ENCODE data around the gene ASPHD1. TPM values are rescaled to one million over a fixed set of nuclear protein-coding genes. Genes with fewer than 3 reads are reported as not detected.
"Not testable (repeated sequence)": the region's sequence is repeated elsewhere in the genome, so short reads cannot be mapped to it uniquely, and the experiment has no call there.

The ASPHD1 gene, protein sequence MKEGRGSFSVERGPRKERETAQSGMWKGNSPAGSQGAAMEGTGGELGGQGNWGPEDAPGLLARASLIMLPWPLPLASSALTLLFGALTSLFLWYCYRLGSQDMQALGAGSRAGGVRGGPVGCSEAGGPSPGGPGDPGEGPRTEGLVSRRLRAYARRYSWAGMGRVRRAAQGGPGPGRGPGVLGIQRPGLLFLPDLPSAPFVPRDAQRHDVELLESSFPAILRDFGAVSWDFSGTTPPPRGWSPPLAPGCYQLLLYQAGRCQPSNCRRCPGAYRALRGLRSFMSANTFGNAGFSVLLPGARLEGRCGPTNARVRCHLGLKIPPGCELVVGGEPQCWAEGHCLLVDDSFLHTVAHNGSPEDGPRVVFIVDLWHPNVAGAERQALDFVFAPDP
- total RNA-seq, result 94.5 TPM

DNA sequence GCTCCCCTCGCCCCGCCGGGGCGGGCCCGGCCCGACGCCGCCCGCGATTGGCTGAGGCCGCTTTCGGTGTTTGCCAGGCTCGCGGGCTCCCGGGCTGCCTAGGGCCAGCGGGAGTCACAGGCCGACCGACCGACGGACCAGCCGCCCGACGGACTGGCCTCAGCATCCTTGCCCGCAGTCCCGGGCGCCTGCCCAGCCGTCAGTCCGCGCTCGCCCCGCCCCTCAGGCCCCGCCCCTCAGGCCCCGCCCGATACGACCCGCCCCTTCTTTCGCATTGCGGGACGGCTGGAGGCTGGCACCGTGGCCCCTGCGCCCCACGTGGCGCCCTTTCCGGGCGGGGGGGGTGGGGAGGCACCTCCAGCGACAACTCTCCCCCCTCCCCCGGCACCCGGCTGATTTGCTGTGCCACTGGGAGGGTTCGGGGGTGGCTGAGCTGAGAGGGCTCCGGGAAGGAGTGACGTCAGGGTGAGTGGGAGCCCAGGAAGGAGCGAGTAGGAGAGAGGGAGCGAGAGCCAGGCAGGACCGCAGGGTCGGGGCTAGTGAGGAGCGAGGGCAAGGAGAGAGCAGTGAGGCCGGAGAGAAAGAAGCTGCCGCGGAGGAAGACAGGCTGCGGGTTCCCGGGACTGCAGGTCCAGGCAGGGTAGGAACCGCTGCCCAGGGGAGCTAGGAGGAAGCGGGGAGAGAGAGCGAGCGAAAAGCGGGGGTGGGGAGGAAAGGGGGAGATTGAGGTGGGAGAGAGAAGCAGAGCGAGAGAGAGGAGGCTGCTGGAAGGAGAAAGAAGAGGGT, at the start of gene ASPHD1:
Gene ASPHD1, plus strand, starts transcription at position 387 of the 786 bp plus-strand sequence. CDS start 484 bp downstream, outside the sequence.
- DNase-seq (ENCODE audit: low spot score), result peak; percentile 83

DNA sequence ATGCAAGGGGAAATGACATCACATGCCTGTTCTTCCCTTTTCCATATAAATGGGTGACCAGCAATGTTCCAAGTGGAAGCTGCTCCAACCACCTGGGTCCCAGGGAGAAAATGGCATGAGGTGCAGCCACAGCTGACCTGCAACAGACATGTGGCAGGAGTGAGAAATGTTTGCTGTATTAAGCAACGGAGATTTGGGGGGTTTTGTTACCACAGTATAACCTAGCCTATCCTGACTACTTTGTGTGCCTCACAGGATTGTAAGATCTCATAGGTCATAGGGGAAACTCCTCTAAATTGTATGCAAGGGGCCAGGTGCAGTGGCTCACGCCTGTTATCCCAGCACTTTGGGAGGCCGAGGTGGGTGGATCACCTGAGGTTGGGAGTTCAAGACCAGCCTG, 49.3 kb upstream of the ASPHD1 start:
- DNase-seq (ENCODE audit: low spot score), result no peak

DNA sequence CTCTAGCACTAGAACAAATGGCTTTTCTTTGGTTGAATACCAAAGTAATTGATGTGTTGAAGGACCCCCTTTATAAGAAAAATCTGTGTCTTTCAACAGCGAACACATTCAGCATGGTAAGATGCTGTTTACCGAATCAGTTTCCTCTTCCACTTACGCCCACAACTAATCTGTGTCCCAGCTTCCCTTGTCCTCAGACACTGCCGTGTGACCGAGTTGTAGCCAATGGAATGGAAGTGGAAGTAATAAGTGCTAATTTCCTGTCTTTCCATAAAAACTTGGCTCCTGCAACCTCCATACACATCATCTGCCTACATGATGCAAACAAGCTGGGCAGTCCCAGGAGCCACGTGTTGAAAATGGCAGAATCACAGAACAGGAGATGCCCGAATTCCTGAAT, 47.6 kb upstream of the ASPHD1 start:
- no peak for DNase-seq (ENCODE audit: low spot score)

DNA sequence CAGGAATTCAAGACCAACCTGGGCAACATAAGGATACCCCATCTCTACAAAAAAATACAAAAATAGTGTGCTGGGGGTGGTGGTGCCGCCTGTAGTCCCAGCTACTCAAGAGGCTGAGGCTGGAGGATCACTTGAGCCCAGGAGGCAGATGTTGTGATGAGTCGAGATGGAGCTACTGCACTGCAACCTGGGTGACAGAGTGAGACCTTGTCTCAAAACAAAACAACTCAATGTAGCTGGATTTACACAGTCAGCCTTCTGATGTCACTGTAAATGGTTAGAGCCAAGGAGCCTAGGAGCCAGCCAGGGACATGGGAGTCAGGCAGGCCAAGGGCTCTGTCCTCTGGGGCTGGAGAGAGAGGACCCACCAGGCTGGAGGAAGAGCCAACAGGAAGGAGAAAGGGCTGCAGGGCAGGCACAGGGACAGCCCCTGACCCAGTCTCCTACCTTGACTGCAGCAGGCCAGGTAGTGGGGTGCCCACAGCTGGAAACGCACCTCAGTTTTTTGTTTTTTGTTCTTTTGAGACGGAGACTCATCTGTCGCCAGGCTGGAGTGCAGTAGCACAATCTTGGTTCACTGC, 45.7 kb upstream of the ASPHD1 start:
- no peak for DNase-seq (ENCODE audit: low spot score)

DNA sequence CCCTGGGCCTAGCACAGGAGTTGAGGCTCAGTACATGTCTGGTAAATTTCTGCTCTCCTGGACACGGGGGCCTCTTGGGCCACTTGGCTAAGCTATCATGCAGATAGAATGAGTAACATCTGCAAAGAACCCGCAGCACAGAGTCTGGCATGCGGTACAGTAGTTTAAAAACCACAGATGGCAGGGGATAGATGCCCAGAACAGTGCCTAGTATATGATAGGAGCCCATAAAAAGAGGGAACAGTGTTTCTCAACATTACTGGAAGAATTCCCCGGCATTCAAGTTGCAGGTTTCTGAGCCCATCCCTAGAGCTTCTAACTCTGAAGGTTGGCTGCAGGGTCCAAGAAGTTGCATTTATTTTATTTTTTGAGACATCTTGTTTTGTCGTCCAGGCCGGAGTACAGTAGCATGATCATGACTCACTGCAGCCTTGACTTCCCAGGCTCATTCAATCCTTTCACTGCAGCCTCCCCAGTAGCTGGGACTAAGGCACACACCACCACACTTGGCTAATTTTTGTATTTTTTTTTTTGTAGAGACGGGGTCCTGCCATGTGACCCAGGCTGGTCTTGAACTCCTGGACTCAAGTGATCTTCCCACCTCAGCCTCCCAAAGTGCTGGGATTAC, 43.0 kb upstream of the ASPHD1 start:
- DNase-seq (ENCODE audit: low spot score), result no peak

DNA sequence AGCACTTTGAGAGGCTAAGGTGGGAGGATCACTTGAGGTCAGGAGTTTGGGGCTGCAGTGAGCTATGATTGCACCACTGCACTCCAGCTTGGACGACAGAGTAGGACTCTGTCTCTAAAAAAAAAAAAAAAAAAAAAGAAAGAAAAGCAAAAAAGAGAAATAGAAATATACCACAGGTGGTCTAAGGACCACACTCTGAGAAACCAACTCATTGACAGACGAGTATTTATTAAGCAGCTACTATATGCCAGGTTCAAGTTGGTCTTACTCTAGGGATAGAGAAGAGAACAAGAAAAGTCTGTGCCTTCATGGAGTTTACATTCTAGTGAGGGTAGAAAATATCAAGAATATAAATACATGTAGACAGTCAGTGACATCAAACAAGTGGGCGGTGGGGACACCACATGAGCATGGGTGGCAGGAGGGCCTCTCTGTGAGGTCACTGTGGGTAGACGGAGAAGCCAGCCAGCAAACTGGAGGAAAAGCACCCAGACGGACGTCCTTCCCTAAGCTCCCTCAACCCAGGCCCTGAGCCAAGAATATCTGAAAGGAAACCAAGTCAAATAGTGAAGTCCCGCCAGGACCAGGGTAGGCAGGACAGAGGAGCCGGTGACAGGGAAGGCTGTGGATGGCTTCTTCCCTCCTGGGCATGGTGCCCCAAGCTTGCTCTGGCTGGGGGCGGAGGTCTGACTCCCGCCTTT, 42.0 kb upstream of the ASPHD1 start:
- no peak for DNase-seq (ENCODE audit: low spot score)

DNA sequence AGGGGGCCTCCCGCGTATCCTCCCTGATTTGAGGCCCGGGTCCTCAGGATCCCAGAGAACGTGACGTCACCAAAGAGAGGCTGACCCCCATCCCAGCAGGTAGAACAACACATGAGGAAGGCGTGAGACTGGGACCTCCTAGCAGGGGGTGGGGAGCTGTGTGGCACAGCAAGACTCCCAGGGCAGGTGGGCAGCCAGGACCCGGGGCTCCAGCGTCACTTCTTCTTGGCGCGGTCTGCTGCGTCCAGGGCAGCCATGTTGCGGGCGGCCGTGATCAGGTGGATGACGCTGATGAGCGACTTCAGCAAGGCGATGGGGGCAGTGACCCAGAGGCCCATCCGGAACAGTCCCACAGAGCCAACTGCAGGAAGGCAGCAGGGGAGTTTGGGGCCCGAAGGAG, 41.3 kb upstream of the ASPHD1 start:
- no peak for DNase-seq (ENCODE audit: low spot score)

DNA sequence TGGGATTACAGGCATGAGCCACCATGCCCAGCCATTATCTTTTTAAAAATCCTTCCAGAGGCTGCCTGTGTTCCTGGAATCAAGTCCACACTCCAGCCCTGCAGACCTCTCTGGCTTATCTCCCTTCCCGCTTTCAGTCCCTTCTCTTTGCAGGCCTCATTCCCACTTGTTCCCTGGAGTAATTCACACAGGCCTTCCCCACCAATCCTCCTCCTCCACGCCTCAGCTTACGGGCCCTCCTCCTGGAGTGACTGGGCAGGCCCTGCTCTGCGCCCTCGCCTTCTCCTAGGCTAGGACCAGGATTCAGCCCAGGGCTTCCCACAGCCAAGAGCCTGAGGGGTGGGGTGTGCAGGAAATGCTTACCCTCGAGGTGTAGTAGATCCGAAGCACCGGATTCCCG, 40.1 kb upstream of the ASPHD1 start:
- DNase-seq (ENCODE audit: low spot score), result no peak

DNA sequence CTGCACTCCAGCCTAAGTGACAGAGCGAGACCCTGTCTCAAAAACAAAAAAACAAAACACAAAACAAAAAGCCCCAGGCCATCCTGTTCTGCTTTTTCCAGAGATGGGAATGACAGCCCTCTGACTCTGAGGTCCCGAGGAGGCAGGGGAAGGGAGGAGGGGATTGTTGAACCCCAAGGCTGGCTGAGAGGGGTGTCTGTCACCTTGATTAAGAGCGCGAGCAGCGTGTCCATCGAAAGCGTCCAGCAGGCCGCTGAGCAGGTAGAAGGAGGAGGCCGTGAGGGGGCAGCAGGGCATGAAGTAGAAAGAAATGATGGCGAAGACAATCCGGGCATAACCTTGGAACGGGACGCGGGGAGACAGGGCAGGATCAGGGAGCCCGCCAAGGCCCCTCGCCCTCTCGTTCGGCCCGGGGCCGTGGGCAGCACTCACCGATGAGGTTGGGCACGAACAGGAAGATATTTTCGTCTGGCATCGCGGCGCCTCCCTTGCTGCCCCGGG, 37.9 kb upstream of the ASPHD1 start:
- peak; percentile 27 for DNase-seq (ENCODE audit: low spot score)

DNA sequence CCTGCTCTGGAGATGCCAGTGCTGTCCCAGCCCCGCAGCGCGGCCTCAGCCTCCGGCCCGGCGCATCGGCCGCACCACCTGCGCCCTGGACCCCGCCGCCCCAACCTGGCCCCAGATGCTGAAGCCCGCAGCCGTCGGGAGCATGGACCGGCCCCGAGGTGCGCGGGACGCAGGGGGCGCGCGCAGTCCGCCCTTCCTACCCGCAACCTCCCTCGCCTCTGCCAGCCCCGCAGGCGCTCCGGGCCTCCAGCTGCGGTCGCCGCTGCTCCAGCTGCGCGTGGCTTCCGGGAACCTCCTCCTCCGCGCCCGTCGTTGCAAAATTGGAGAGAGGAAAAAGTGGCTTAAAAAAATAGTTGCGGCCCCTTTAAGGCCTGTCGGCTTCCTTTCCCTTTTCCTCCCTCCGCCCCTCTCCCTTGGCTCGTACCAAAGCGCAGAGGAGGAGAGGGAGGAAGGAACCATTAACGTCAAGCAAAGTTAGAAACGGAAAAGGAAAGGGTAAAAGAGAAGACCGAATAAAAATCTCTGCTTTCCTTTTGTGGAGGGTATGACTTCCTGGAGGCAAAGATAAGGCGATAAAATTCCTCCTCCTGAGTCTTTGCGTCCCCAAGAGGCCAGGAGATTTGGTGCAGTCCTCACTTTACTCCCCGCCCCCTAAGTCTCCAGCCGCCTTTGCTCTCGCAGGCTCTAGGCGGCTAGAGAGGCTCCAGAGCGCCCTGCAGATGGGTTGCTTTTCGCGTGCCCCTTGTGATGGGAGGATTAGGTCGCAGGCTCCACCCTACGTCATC, 37.2 kb upstream of the ASPHD1 start, which contains the start of gene CDIPT:
Gene CDIPT, minus strand, starts transcription at position 343 of the 785 bp plus-strand sequence. CDS start 369 bp downstream, outside the sequence.
- peak; percentile 95 for DNase-seq (ENCODE audit: low spot score)

DNA sequence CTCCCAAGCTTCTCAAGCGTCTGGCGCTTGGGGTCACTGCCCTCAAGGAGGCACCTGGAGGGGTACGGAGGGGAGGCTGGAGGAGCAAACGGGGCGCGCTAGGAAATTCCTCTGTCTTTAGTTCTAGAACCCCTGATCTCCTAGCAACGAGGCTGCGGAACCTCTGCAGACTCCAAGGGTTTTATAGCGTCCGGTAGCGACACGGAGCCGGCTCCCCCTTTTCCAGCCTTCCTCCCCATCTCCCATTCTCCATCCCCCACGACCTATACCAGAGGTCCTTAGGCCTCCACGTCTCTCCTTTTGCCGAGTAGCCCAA, 36.7 kb upstream of the ASPHD1 start:
- no peak for DNase-seq (ENCODE audit: low spot score)

DNA sequence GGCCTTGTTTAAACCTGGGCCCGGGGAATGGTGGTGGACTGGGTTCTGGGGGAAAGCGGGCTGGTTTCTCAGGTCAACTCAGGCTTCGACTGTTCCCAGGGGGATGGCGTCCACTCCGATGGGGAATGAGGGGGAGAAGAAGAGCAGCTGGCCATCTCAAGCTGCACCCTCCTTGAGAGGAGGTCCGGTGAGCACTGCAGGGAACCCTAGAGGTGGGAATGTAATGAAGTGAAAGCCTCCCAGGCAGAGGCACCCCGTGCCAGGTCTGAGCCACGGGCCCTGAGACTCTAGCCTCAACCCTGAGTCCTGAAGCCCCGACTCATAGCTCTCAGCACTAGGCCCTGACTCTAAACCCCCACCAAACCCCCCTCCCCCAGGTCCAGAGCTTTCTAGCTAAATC, 36.1 kb upstream of the ASPHD1 start:
- DNase-seq (ENCODE audit: low spot score), result no peak

DNA sequence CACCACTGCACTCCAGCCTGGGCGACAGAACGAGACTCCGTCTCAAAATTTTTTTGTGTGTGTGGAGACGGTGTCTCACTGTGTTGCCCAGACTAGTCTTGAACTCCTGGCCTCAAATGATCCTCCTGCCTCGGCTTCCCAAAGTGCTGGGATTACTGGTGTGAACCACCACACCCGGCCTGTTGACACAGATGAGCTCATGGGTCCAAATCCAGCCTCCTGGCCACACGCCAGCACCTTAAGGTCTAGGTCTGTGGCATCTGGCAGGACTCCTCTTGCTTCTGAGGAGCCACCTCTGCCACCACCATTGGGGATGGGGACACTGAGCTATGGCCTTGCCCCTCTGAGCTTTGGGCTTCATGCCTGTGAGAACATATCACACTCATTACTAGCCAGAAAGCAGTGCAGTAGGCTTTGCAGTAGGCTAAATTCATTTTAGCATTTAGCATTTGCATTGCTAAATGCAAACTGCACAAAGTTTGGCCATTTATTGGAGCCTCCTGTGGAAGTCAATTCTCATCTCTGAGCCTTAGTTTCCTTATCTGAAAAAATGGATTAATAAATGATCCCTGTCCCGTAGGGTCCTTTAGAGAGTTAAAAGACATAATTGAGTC, 31.8 kb upstream of the ASPHD1 start:
- DNase-seq (ENCODE audit: low spot score), result no peak

DNA sequence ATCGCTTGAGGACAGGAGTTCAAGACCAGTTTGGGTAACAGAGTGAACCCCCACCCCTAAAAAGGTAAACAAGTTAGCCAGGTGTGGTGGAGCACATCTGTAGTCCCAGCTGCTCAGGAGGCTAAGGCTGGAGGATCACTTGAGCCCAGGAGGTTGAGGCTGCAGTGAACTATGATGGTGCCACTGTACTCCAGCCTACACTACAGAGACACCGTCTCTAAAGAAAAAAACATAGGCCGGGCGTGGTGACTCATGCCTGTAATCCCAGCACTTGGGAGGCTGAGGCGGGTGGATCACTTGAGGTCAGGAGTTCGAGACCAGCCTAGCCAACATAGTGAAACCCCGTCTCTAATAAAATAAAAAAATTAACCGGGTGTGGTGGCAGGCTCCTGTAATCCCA, 31.2 kb upstream of the ASPHD1 start:
- DNase-seq (ENCODE audit: low spot score), result not testable (repeated sequence)

DNA sequence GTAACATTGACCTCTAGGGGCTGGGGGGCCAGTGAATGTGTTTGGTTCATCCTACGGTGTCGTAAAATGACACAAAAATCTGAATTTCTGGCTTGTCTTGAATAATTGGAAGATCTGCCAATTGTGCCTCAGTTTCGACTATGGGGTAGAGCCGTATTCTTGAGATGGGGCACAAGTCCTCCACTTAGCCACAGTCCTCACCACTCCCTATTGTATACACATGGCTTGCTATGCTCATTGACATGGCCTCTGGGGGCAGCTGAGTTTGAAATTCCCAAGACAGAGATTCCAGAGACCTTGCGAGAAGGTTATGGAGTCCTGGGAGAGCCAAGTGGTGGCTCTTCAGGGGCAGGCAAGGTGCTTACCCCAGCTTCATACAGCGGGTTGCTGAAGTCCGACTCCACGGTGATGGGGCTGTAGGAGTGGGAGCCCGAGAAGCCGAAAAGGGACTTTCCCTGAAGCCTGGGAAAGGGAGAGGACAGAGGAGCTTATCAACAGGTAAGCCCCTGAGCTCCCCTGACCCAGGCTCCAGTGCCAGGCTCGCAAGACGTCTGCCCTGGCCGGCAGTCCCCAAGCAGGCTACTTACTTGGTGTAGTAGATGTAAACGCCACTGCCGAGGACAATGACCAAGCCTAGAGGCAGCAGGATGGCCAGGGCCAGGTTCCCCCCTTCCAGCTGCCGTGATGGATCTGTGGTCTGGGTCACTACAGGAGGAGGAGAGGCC, 28.3 kb upstream of the ASPHD1 start:
- DNase-seq (ENCODE audit: low spot score), result no peak

DNA sequence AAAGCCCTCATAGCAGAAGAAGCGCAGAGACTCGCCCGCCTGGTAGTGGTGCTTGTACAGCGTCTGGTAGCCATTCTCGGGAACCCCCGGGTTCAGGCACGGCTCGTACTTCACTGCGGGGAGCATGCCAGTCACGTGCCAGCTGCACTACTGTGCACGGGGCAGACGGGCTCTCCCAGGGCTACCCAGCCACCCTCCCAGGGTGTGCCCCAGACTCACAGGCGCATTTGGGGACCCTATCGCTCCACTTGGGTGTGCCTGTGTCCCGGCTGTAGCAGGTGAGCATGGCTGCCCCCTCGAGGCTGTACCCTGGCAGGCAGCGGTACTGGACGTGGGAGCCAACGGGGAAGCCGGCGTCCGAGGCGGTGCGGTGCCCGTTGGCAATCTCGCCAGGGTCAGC, 27.0 kb upstream of the ASPHD1 start:
- DNase-seq (ENCODE audit: low spot score), result no peak

DNA sequence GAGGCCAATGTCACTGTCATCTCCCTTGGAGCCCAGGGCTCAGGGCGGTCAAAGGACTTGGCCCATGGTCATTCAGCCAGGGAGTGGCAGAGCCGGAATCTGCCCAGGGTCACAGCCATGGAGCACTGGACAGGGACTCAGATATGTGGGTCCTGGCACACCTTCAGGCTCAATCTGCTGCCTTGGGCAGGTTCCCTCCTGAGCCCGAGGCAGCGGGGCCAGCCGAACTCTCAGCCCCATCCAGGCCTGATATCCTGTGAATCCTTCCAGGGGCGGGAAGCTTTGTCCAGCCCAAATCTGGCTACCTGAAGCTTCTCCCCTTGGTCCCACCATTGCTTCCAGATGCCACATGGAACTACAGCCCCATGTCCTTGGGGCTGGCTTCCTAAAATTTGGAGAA, 25.1 kb upstream of the ASPHD1 start:
- DNase-seq (ENCODE audit: low spot score), result no peak

DNA sequence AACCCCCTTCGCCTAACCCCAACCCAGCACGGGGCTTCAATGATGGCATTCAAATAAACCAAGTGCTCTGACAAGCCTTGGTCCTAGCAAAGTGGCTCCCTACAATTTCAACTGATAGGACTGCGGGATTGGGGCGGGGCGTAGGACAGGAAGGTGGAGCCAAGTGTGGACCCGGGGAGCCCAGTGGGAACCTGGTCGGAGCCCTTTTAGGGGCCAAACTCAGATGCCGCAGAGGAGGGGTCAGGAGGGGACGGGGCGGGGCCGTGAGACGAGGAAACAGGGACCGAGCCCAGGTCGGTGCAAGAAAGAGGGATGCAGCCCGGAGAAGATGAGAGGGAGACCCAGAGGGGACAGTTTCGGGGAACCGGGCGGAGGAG, 24.1 kb upstream of the ASPHD1 start:
- DNase-seq (ENCODE audit: low spot score), result no peak

DNA sequence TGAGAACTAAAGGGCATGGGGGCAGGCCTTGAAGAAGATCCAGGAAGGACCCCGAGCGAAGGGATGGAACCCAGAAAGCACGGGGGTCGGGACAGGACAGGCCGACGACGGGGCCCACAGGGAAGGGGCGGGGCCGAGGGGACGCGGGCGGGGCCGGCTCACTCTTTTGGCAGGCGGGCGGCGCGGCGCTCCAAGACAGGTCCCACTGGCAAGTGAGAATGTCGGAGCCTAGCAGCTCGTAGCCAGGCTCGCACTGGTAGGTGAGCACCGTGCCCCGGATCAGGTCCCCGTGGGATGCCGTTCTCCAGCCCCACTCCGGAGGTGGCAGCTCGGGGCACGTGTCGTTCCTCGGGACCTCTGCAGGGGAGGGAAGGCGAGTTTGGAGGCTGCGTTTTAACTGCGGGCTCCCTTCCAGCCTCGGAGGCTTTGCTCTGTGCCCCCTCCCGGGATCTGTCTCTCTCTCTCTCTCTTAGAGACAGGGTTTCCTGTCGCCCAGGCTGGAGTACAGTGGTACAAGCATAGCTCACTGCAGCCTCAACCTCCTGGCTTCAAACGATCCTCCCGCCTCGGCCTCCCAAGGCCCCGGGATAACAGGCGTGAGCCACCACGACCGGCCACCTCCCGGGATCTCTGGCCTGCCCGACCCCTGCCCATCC, 23.6 kb upstream of the ASPHD1 start:
- no peak for DNase-seq (ENCODE audit: low spot score)

Measured in mucosa of gallbladder (tissue), 1 donor.